ENCODE results near the gene ELP4. TPM values are rescaled to one million over a fixed set of nuclear protein-coding genes. Genes with fewer than 3 reads are reported as not detected.

Gene ELP4
- total and polyA plus RNA-seq, 9 of the 15 experiments (the other 6 are each of a cell fraction or from before 2014, with no cell fraction given), result 24.1 to 60.3 (median 38.7) TPM

- no peak for DNase-seq (ENCODE audit: extremely low read depth in 1 of 4, low spot score in 3 of 4)
- in situ Hi-C loops (cut with MboI), result no loop called here
- 97% methylated on average over 2 of the region's 2 CpGs for WGBS (ENCODE audit: insufficient coverage, low coverage, missing lambda C conversion rate)
Observed at GRCh38 chr11:31784611-31785010, 275.0 kb downstream of the ELP4 start.

More at GRCh38 chr11:31784611-31785010, 275.0 kb downstream of the ELP4 start:
- no peaks in the 10 kb centered on the region for H3K9me1 ChIP-seq (ENCODE audit: control insufficient read depth, insufficient read depth, low read length)
- H3K9ac ChIP-seq (ENCODE audit: insufficient read depth in 1 of 2, low read depth in 2 of 2, low read length in 2 of 2), result no peak overlapping the region
- no peaks in the 10 kb centered on the region for H3K79me2 ChIP-seq (ENCODE audit: control insufficient read depth, insufficient read depth, low read length)
- no peaks in the 10 kb centered on the region for H4K20me1 ChIP-seq (replicated peaks; ENCODE audit: control insufficient read depth, insufficient read depth, low read length)
- ATAC-seq, result no peak
- TF ChIP-seq LCOR (CRISPR knock-in tag; IDR thresholded peaks at IDR 0.05), result no peak
- TF ChIP-seq HBP1 (CRISPR knock-in tag; IDR thresholded peaks at IDR 0.05), result no peak
- no peak for TF ChIP-seq SAFB2 (IDR thresholded peaks at IDR 0.05; ENCODE audit: borderline replicate concordance, low read depth, low read length, severe bottlenecking)
- TF ChIP-seq ZNF146 (CRISPR knock-in tag; IDR thresholded peaks at IDR 0.05; ENCODE audit: unreplicated experiment), result no peak
- no peak for TF ChIP-seq NCOA2 (IDR thresholded peaks at IDR 0.05; ENCODE audit: partially characterized antibody in 2 of 2)
- no peak for TF ChIP-seq ZNF133 (CRISPR knock-in tag; IDR thresholded peaks at IDR 0.05)
- no peak for TF ChIP-seq NFXL1 (CRISPR knock-in tag; IDR thresholded peaks at IDR 0.05)
- no peak for TF ChIP-seq THAP12 (CRISPR knock-in tag; IDR thresholded peaks at IDR 0.05)
- no peak for TF ChIP-seq TBL1XR1 (IDR thresholded peaks at IDR 0.05; ENCODE audit: low read length in 2 of 2)
- no peak for TF ChIP-seq NELFE (IDR thresholded peaks at IDR 0.05; ENCODE audit: insufficient read depth, insufficient read length)
- no peak for TF ChIP-seq ZNF324 (CRISPR knock-in tag; IDR thresholded peaks at IDR 0.05)
- no peak for TF ChIP-seq TAF7 (tag; IDR thresholded peaks at IDR 0.05)
- TF ChIP-seq NFIC (IDR thresholded peaks at IDR 0.05), result no peak
- no peak for TF ChIP-seq SMC3 (conservative IDR thresholded peaks at IDR 0.05; ENCODE audit: insufficient read depth, low read depth, low read length)
- no peak for TF ChIP-seq HMBOX1 (IDR thresholded peaks at IDR 0.05)
- TF ChIP-seq ZFPM2 (CRISPR knock-in tag; IDR thresholded peaks at IDR 0.05), result no peak
- H3K9me3 ChIP-seq (replicated peaks; ENCODE audit: control insufficient read depth, insufficient read depth, low read depth, low read length), result no peaks in the 10 kb centered on the region
- H3K27me3 ChIP-seq (ENCODE audit: control insufficient read depth in 2 of 2, insufficient read depth in 2 of 2, low read length in 2 of 2), result no peaks in the 10 kb centered on the region
- BruUV-seq (replicated peaks), result no TSS peak
- no peaks in the 10 kb centered on the region for H3K36me3 ChIP-seq (ENCODE audit: control insufficient read depth, insufficient read depth, low read length)
- no peak overlapping the region for H3K4me3 ChIP-seq
- no peak for FAIRE-seq
- no peak overlapping the region for H3K27ac ChIP-seq (ENCODE audit: extremely low read depth, low read depth, low read length)
- CTCF ChIA-PET (ENCODE audit: low intra/inter-chr PET ratio), result no interaction called here
- intact Hi-C loops (cut with micrococcal nuclease), result no loop called here
- H3K4me2 ChIP-seq (ENCODE audit: insufficient read depth, low read length), result no peak overlapping the region
- H3K4me1 ChIP-seq (replicated peaks in 1 of 2; ENCODE audit: control insufficient read depth in 2 of 2, insufficient read depth in 2 of 2, low read length in 2 of 2), result no peaks in the 10 kb centered on the region
- POLR2A ChIA-PET, result no interaction called here
- H2AFZ ChIP-seq (ENCODE audit: low read depth, low read length), result no peak overlapping the region

Measured in K562 (cell line).